Trophoblast cell (in vitro differentiated cells and primary cell): ENCODE measurements around the gene PTK6.

Experiments
- DNase-seq, 2 donors: peaks; one replicate each; pipeline ENCODE4 v3.0.0-alpha.2; 2016
- H2AFZ ChIP-seq: 2 replicates; pipeline ENCODE4 v1.6.1; 2013; ENCODE audit warnings: low read length, moderate library complexity, mild to moderate bottlenecking; ENCODE audit not compliant: insufficient read depth, poor library complexity
- H2AK5ac ChIP-seq: 2 replicates; pipeline ENCODE4 v1.6.1; 2013; ENCODE audit warnings: mild to moderate bottlenecking, low read length
- H2BK120ac ChIP-seq: 2 replicates; pipeline ENCODE4 v1.6.1; 2013; ENCODE audit warnings: low read length, mild to moderate bottlenecking, moderate library complexity; ENCODE audit not compliant: insufficient read depth, poor library complexity
- H2BK12ac ChIP-seq: 2 replicates; pipeline ENCODE4 v1.6.1; 2013; ENCODE audit warnings: mild to moderate bottlenecking, low read length, moderate library complexity
- H2BK5ac ChIP-seq: 2 replicates; pipeline ENCODE4 v1.6.1; 2013; ENCODE audit warnings: low read length, low read depth, moderate library complexity, mild to moderate bottlenecking; ENCODE audit not compliant: poor library complexity
- H3K14ac ChIP-seq: 2 replicates; pipeline ENCODE4 v1.6.1; 2013; ENCODE audit warnings: mild to moderate bottlenecking, low read length
- H3K18ac ChIP-seq: 2 replicates; pipeline ENCODE4 v1.6.1; 2013; ENCODE audit warnings: mild to moderate bottlenecking, low read length
- H3K23ac ChIP-seq: 2 replicates; pipeline ENCODE4 v1.6.1; 2013; ENCODE audit warnings: low read length
- H3K27ac ChIP-seq: 2 replicates; pipeline ENCODE4 v1.5.1; 2013; ENCODE audit warnings: low read depth, mild to moderate bottlenecking, inconsistent platforms, low read length, moderate library complexity
- H3K27me3 ChIP-seq: 2 replicates; pipeline ENCODE4 v1.6.1; 2013; ENCODE audit warnings: inconsistent platforms, mild to moderate bottlenecking, low read length, moderate library complexity; ENCODE audit not compliant: insufficient read depth
- H3K36me3 ChIP-seq, 2 experiments: 1 replicate in 1 of 2; 2 replicates in 1 of 2; pipeline ENCODE4 v1.6.1; 2013; ENCODE audit warnings: low read length in 2 of 2, mild to moderate bottlenecking in 2 of 2, moderate library complexity in 1 of 2; ENCODE audit not compliant: insufficient read depth in 2 of 2, control insufficient read depth in 1 of 2
- H3K4ac ChIP-seq: 2 replicates; pipeline ENCODE4 v1.6.1; 2013; ENCODE audit warnings: low read depth, mild to moderate bottlenecking, low read length, moderate library complexity
- H3K4me1 ChIP-seq, 2 experiments: 1 replicate in 1 of 2; 2 replicates in 1 of 2; pipeline ENCODE4 v1.6.1; 2013; ENCODE audit warnings: low read length in 2 of 2, mild to moderate bottlenecking in 2 of 2, moderate library complexity in 1 of 2; ENCODE audit not compliant: insufficient read depth in 2 of 2, control insufficient read depth in 1 of 2
- H3K4me2 ChIP-seq: 2 replicates; pipeline ENCODE4 v1.6.1; 2013; ENCODE audit warnings: inconsistent platforms, mild to moderate bottlenecking, low read length, moderate library complexity
- H3K4me3 ChIP-seq: 2 replicates; pipeline ENCODE4 v1.5.1; 2013; ENCODE audit warnings: mild to moderate bottlenecking, low read depth, low read length, inconsistent platforms
- H3K79me1 ChIP-seq: one replicate; pipeline ENCODE4 v1.6.1; 2013; ENCODE audit warnings: low read length
- H3K79me2 ChIP-seq: 2 replicates; pipeline ENCODE4 v1.6.1; 2013; ENCODE audit warnings: low read length, mild to moderate bottlenecking; ENCODE audit not compliant: control insufficient read depth, insufficient read depth, poor library complexity
- H3K9ac ChIP-seq: 2 replicates; pipeline ENCODE4 v1.6.1; 2013; ENCODE audit warnings: mild to moderate bottlenecking, low read length
- H3K9me3 ChIP-seq: 2 replicates; pipeline ENCODE4 v1.6.1; 2013; ENCODE audit warnings: low read depth, mild to moderate bottlenecking, control low read depth, inconsistent platforms, low read length; ENCODE audit not compliant: insufficient read depth
- H4K12ac ChIP-seq: 2 replicates; pipeline ENCODE4 v1.6.1; 2013; ENCODE audit warnings: low read depth, mild to moderate bottlenecking, low read length, moderate library complexity
- H4K8ac ChIP-seq: 2 replicates; pipeline ENCODE4 v1.6.1; 2013; ENCODE audit warnings: low read depth, mild to moderate bottlenecking, low read length, moderate library complexity
- H4K91ac ChIP-seq: one replicate; pipeline ENCODE4 v1.6.1; 2013; ENCODE audit warnings: low read depth, mild to moderate bottlenecking, low read length, moderate library complexity
- WGBS: extraction: QIAGEN DNeasy Blood & Tissue Kit; methylation state at CpG from one replicate; pipeline ENCODE4 v1.1.7; 2013; ENCODE audit warnings: missing lambda C conversion rate; ENCODE audit not compliant: insufficient read length, insufficient coverage; ENCODE audit errors: extremely low coverage; 5-methylcytosine and 5-hydroxymethylcytosine counted together

Gene PTK6

DNA sequence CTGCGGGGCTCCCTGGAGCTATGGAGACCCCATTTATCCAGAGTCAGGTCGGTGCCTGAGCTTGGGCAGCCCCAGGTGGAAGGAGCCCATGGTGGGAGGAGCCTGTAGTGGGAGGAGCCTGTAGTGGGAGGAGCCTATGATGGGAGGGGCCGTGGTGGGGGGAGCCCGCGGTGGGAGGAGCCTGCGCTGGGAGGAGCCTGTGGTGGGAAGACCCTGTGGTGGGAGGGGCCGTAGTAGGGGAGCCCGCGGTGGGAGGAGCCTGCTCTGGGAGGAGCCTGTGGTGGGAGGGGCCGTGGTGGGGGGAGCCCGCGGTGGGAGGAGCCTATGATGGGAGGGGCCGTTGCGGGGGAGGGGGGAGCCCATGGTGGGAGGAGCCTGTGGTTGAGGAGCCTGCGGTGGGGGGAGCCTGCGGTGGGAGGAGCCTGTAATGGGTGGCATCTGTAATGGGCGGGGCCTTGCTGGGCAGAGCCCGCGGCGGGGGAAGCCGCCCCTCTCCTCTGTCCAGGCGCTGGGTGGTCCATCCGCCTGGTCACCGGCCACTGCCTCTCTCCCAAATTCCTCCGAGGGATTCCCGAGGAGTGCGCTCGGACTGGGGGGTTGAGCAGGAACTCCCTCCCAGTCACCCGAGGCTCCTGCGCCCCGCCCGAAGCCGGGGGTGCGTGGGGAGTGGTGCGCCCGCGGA, 16.2 kb upstream of the PTK6 start:
- peak overlapping the region; percentile 15 for H3K4ac ChIP-seq
- peak overlapping the region; percentile 47 for H2BK120ac ChIP-seq
- peak overlapping the region; percentile 62 for H2AFZ ChIP-seq
- H3K18ac ChIP-seq: peak overlapping the region; percentile 46
- H3K79me1 ChIP-seq: peaks cover 3% of the 10 kb centered on the region
- H3K14ac ChIP-seq: peak overlapping the region; percentile 42
- no peaks in the 10 kb centered on the region for H3K36me3 ChIP-seq
- no peak overlapping the region for H2AK5ac ChIP-seq
- no peaks in the 10 kb centered on the region for H3K27me3 ChIP-seq
- H3K4me1 ChIP-seq: peaks cover 6 to 7% of the 10 kb centered on the region in 2 experiments
- H4K8ac ChIP-seq: no peak overlapping the region
- peak overlapping the region; percentile 60 for H4K91ac ChIP-seq
- no peak overlapping the region for H2BK5ac ChIP-seq
- peaks cover 2% of the 10 kb centered on the region for H3K9me3 ChIP-seq
- no CpG with 5 or more reads among the region's 37 CpGs for WGBS
- H4K12ac ChIP-seq: peak overlapping the region; percentile 59
- peak overlapping the region; percentile 13 for H3K4me3 ChIP-seq
- DNase-seq: peak in 1 of 2 donors; percentile 46
- no peak overlapping the region for H2BK12ac ChIP-seq
- no peaks in the 10 kb centered on the region for H3K79me2 ChIP-seq
- no peak overlapping the region for H3K9ac ChIP-seq
- peak overlapping the region; percentile 50 for H3K4me2 ChIP-seq
- H3K23ac ChIP-seq: no peak overlapping the region
- H3K27ac ChIP-seq: no peak overlapping the region

GRCh38 chr20:63552481-63553249, 15.5 kb upstream of the PTK6 start:
- Histone ChIP-seq H3K27ac (no peak overlapping the region), H3K9ac (no peak overlapping the region), H4K91ac (no peak overlapping the region), H3K79me1 (peaks cover 3% of the 10 kb centered on the region), H3K4me1 (peaks cover 6 to 7% of the 10 kb centered on the region in 2 experiments), H3K4ac (no peak overlapping the region), H3K14ac (no peak overlapping the region), H2AFZ (no peak overlapping the region), H3K23ac (no peak overlapping the region), H2BK120ac (no peak overlapping the region), H4K12ac (no peak overlapping the region), H3K9me3 (peaks cover 2% of the 10 kb centered on the region), H3K4me2 (no peak overlapping the region), H2BK5ac (no peak overlapping the region), H3K18ac (no peak overlapping the region), H4K8ac (no peak overlapping the region), H3K79me2 (no peaks in the 10 kb centered on the region), H3K4me3 (no peak overlapping the region), H3K36me3 (no peaks in the 10 kb centered on the region), H3K27me3 (no peaks in the 10 kb centered on the region), H2AK5ac (no peak overlapping the region), H2BK12ac (no peak overlapping the region)
- no CpG with 5 or more reads among the region's 15 CpGs for WGBS
- DNase-seq: no peak

GRCh38 chr20:63551068-63551467, 13.9 kb upstream of the PTK6 start:
- H3K9ac ChIP-seq: no peak overlapping the region
- no peak overlapping the region for H3K14ac ChIP-seq
- H2BK120ac ChIP-seq: no peak overlapping the region
- no peak overlapping the region for H3K4me2 ChIP-seq
- no peak overlapping the region for H4K91ac ChIP-seq
- no peaks in the 10 kb centered on the region for H3K36me3 ChIP-seq
- H3K27ac ChIP-seq: no peak overlapping the region
- H3K9me3 ChIP-seq: peaks cover 2% of the 10 kb centered on the region
- H3K4me1 ChIP-seq: peaks cover 6 to 7% of the 10 kb centered on the region in 2 experiments
- no peak for DNase-seq
- H4K12ac ChIP-seq: no peak overlapping the region
- H3K27me3 ChIP-seq: no peaks in the 10 kb centered on the region
- no peak overlapping the region for H2BK5ac ChIP-seq
- no peak overlapping the region for H3K4me3 ChIP-seq
- no peak overlapping the region for H2AK5ac ChIP-seq
- H3K23ac ChIP-seq: no peak overlapping the region
- H3K79me2 ChIP-seq: no peaks in the 10 kb centered on the region
- H3K18ac ChIP-seq: no peak overlapping the region
- H3K79me1 ChIP-seq: peaks cover 3% of the 10 kb centered on the region
- H2BK12ac ChIP-seq: no peak overlapping the region
- H2AFZ ChIP-seq: no peak overlapping the region
- H3K4ac ChIP-seq: no peak overlapping the region
- no peak overlapping the region for H4K8ac ChIP-seq
- WGBS: no CpG with 5 or more reads among the region's 9 CpGs

DNA sequence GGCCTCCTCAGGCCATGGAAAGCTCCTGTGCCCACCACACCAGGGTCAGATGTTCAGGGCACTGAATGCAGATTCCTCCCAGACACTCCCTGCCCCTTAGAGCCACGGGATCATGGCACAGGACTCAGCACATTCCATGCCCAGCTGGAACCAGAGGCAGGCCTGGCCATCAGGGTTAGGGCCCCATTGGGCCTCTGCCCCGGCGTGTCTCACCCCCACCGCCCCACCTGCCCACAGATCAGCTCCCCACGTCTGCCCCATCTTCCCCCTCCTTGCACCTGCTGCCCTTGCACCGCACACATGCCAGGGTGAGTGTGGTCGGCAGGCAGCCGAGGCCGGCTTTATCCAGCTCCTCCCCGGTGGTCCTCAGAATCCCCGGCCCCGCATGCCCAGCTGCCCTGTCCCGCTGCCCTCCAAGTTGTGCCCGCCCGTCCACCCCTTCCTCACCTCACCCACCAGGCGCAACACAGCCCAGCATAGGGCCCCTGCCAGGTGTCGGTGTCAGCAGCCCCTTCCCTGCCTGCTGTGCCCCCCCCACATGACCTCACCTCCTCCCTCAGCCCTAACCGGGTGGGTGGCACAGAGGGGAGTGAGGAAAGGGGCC, 12.6 kb upstream of the PTK6 start:
- Histone ChIP-seq H2BK120ac (no peak overlapping the region), H3K4me1 (peaks cover 7 to 9% of the 10 kb centered on the region in 2 experiments), H3K79me2 (no peaks in the 10 kb centered on the region), H3K14ac (no peak overlapping the region), H3K27me3 (no peaks in the 10 kb centered on the region), H2AFZ (no peak overlapping the region), H3K4me2 (no peak overlapping the region), H3K36me3 (no peaks in the 10 kb centered on the region), H3K4ac (no peak overlapping the region), H2AK5ac (no peak overlapping the region), H4K12ac (no peak overlapping the region), H3K27ac (no peak overlapping the region), H4K91ac (no peak overlapping the region), H3K4me3 (no peak overlapping the region), H3K9ac (no peak overlapping the region), H3K23ac (no peak overlapping the region), H2BK5ac (no peak overlapping the region), H3K18ac (no peak overlapping the region), H4K8ac (no peak overlapping the region), H2BK12ac (no peak overlapping the region), H3K9me3 (peaks cover 2% of the 10 kb centered on the region), H3K79me1 (peaks cover 3% of the 10 kb centered on the region)
- WGBS: no CpG with 5 or more reads among the region's 18 CpGs
- DNase-seq: no peak
